Tibial artery (tissue), 4 donors: ENCODE measurements around the gene SYNM.
"Not testable (repeated sequence)": the region's sequence is repeated elsewhere in the genome, so short reads cannot be mapped to it uniquely, and the experiment has no call there.

Experiments
- DNase-seq, 2 donors: peaks; one replicate each; pipeline ENCODE4 v3.0.0-alpha.2; 2019
- H3K27ac ChIP-seq, 2 donors: fragments of 200-600 bp; sonication (generic) in 1 of 2; 1 replicate in 1 of 2; 2 replicates in 1 of 2; pipeline ENCODE4 v1.5.1; 2018 to 2019; ENCODE audit warnings: mild to moderate bottlenecking in 1 of 2
- H3K27me3 ChIP-seq, 2 donors: fragments of 200-600 bp; sonication (generic) in 1 of 2; one replicate each; pipeline versions ENCODE4 v1.5.1 to v1.6.0; 2016 to 2019
- H3K36me3 ChIP-seq, 3 donors: fragments of 200-600 bp; sonication (generic) in 2 of 3; one replicate each; pipeline ENCODE4 v1.5.1; 2016 to 2019; ENCODE audit warnings: mild to moderate bottlenecking in 2 of 3
- H3K4me1 ChIP-seq, 4 donors: fragments of 200-600 bp; sonication (generic) in 2 of 4; 1 replicate in 3 of 4; 2 replicates in 1 of 4; pipeline ENCODE4 v1.5.1; 2016 to 2019
- H3K4me3 ChIP-seq, 2 donors: fragments of 200-600 bp; sonication (generic) in 1 of 2; 1 replicate in 1 of 2; 2 replicates in 1 of 2; pipeline ENCODE4 v1.5.1; 2018 to 2019; ENCODE audit warnings: mild to moderate bottlenecking in 2 of 2
- H3K9me3 ChIP-seq, 3 donors: fragments of 200-600 bp; sonication (generic) in 1 of 3; one replicate each; pipeline ENCODE4 v1.5.1; 2016 to 2019
- CTCF ChIP-seq, 2 experiments: fragments of 200-600 bp in 1 of 2; fragments of 450-650 bp in 1 of 2; IDR thresholded peaks; one replicate each; pipeline ENCODE4 v1.5.1; 2017 to 2019; ENCODE audit warnings: antibody characterized with exemption in 2 of 2, mild to moderate bottlenecking in 1 of 2, moderate library complexity in 1 of 2
- intact Hi-C: fragments of 100-400 bp; cut with DNase I; formaldehyde crosslinking; loops from one replicate; pipeline ENCODE4 v1.15.0; 2023; ENCODE audit warnings: low total_unique reads

Gene SYNM

GRCh38 chr15:99071091-99071680 is 33.7 kb upstream of the SYNM start:
- TF ChIP-seq CTCF (IDR thresholded peaks at IDR 0.05), result no peak
- Histone ChIP-seq H3K4me3 (no peak overlapping the region), H3K27ac (no peak overlapping the region), H3K27me3 (no peaks in the 10 kb centered on the region), H3K36me3 (no peaks in the 10 kb centered on the region), H3K4me1 (no peaks in the 10 kb centered on the region), H3K9me3 (no peaks in the 10 kb centered on the region)
- intact Hi-C loops, result loop anchor here (5.0 kb wide), 1 partner anchor 544 kb away; no protein-coding TSS in a partner anchor
- DNase-seq, result peak in 1 of 2 donors; percentile 27

GRCh38 chr15:99073008-99073717 is 31.7 kb upstream of the SYNM start:
- no peak for TF ChIP-seq CTCF (IDR thresholded peaks at IDR 0.05)
- intact Hi-C loops, result loop anchor here (5.0 kb wide), 1 partner anchor 546 kb away; no protein-coding TSS in a partner anchor
- Histone ChIP-seq H3K27ac (no peak overlapping the region), H3K9me3 (no peaks in the 10 kb centered on the region), H3K4me1 (no peaks in the 10 kb centered on the region), H3K27me3 (no peaks in the 10 kb centered on the region), H3K36me3 (no peaks in the 10 kb centered on the region), H3K4me3 (no peak overlapping the region)
- DNase-seq, result peak in 1 of 2 donors; percentile 34

- no peak for TF ChIP-seq CTCF (IDR thresholded peaks at IDR 0.05)
- DNase-seq, result peak in 1 of 2 donors; percentile 5
- H3K27me3 ChIP-seq, result no peaks in the 10 kb centered on the region
- intact Hi-C loops, result loop anchor here (5.0 kb wide), 1 partner anchor 547 kb away; no protein-coding TSS in a partner anchor
- no peak overlapping the region for H3K27ac ChIP-seq
- no peaks in the 10 kb centered on the region for H3K9me3 ChIP-seq
- no peak overlapping the region for H3K4me3 ChIP-seq
- H3K36me3 ChIP-seq, result no peaks in the 10 kb centered on the region
- no peaks in the 10 kb centered on the region for H3K4me1 ChIP-seq
These were observed 30.4 kb upstream of the SYNM start for GRCh38 chr15:99074446-99074845.

GRCh38 chr15:99075059-99075652 is 29.7 kb upstream of the SYNM start:
- H3K9me3 ChIP-seq, DNase-seq, H3K27me3 ChIP-seq, H3K4me1 ChIP-seq, H3K36me3 ChIP-seq, H3K4me3 ChIP-seq, H3K27ac ChIP-seq: not testable (repeated sequence)
- intact Hi-C loops, result loop anchor here (5.0 kb wide), 1 partner anchor 633 kb away; no protein-coding TSS in a partner anchor

GRCh38 chr15:99076109-99076508 is 28.8 kb upstream of the SYNM start:
- H3K27me3 ChIP-seq, result no peaks in the 10 kb centered on the region
- H3K4me1 ChIP-seq, result no peaks in the 10 kb centered on the region
- no peaks in the 10 kb centered on the region for H3K36me3 ChIP-seq
- no peak for DNase-seq
- intact Hi-C loops, result loop anchor here (2.0 to 5.0 kb wide), 2 partner anchors 297 to 634 kb away; no protein-coding TSS in a partner anchor
- H3K9me3 ChIP-seq, result no peaks in the 10 kb centered on the region
- peak overlapping the region; percentile 14 to 59 for H3K27ac ChIP-seq
- peak overlapping the region in 1 of 2 donors; percentile 43 for H3K4me3 ChIP-seq
- no peak for TF ChIP-seq CTCF (IDR thresholded peaks at IDR 0.05)
